Tibial artery (tissue), 4 donors: ENCODE measurements around the gene PTPRH.
A peak's percentile ranks its signal among the peaks of the same experiment; 100 is the strongest.

ENCODE experiments used
- DNase-seq, 2 donors: peaks; one replicate each; pipeline ENCODE4 v3.0.0-alpha.2; 2019
- H3K27ac ChIP-seq, 2 donors: fragments of 200-600 bp; sonication (generic) in 1 of 2; 1 replicate in 1 of 2; 2 replicates in 1 of 2; pipeline ENCODE4 v1.5.1; 2018 to 2019; ENCODE audit warnings: mild to moderate bottlenecking in 1 of 2
- H3K27me3 ChIP-seq, 2 donors: fragments of 200-600 bp; sonication (generic) in 1 of 2; one replicate each; pipeline versions ENCODE4 v1.5.1 to v1.6.0; 2016 to 2019
- H3K36me3 ChIP-seq, 3 donors: fragments of 200-600 bp; sonication (generic) in 2 of 3; one replicate each; pipeline ENCODE4 v1.5.1; 2016 to 2019; ENCODE audit warnings: mild to moderate bottlenecking in 2 of 3
- H3K4me1 ChIP-seq, 4 donors: fragments of 200-600 bp; sonication (generic) in 2 of 4; 1 replicate in 3 of 4; 2 replicates in 1 of 4; pipeline ENCODE4 v1.5.1; 2016 to 2019
- H3K4me3 ChIP-seq, 2 donors: fragments of 200-600 bp; sonication (generic) in 1 of 2; 1 replicate in 1 of 2; 2 replicates in 1 of 2; pipeline ENCODE4 v1.5.1; 2018 to 2019; ENCODE audit warnings: mild to moderate bottlenecking in 2 of 2
- H3K9me3 ChIP-seq, 3 donors: fragments of 200-600 bp; sonication (generic) in 1 of 3; one replicate each; pipeline ENCODE4 v1.5.1; 2016 to 2019
- intact Hi-C: fragments of 100-400 bp; cut with DNase I; formaldehyde crosslinking; loops from one replicate; pipeline ENCODE4 v1.15.0; 2023; ENCODE audit warnings: low total_unique reads
- TF ChIP-seq, protein P1 (sequence below), 2 experiments: fragments of 200-600 bp in 1 of 2; fragments of 450-650 bp in 1 of 2; IDR thresholded peaks; one replicate each; pipeline ENCODE4 v1.5.1; 2017 to 2019; ENCODE audit warnings: antibody characterized with exemption in 2 of 2, mild to moderate bottlenecking in 1 of 2, moderate library complexity in 1 of 2

Gene PTPRH

DNA sequence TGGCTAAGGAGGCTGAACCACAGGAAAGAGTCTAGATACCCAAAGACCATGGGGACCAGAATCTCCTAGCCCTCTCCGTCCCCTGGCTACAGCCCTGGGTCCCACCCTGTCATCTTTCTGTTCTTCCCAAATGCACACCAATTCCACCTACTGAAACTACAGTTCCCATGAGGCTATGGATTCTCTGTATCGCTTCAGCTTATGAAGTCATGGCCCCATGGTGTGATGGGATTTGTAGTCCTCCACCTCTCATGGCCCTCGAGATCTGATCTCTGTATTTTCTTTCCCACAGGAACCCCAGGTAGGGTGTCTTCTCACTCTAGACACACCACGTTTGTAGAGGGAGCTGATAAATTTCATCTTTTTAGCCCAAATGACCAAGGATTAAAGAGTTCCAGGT lies 11.8 kb downstream of the PTPRH start:
- TF ChIP-seq, protein P1, sequence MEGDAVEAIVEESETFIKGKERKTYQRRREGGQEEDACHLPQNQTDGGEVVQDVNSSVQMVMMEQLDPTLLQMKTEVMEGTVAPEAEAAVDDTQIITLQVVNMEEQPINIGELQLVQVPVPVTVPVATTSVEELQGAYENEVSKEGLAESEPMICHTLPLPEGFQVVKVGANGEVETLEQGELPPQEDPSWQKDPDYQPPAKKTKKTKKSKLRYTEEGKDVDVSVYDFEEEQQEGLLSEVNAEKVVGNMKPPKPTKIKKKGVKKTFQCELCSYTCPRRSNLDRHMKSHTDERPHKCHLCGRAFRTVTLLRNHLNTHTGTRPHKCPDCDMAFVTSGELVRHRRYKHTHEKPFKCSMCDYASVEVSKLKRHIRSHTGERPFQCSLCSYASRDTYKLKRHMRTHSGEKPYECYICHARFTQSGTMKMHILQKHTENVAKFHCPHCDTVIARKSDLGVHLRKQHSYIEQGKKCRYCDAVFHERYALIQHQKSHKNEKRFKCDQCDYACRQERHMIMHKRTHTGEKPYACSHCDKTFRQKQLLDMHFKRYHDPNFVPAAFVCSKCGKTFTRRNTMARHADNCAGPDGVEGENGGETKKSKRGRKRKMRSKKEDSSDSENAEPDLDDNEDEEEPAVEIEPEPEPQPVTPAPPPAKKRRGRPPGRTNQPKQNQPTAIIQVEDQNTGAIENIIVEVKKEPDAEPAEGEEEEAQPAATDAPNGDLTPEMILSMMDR (IDR thresholded peaks at IDR 0.05), result no peak
- no peak for DNase-seq
- intact Hi-C loops, result no loop called here

DNA sequence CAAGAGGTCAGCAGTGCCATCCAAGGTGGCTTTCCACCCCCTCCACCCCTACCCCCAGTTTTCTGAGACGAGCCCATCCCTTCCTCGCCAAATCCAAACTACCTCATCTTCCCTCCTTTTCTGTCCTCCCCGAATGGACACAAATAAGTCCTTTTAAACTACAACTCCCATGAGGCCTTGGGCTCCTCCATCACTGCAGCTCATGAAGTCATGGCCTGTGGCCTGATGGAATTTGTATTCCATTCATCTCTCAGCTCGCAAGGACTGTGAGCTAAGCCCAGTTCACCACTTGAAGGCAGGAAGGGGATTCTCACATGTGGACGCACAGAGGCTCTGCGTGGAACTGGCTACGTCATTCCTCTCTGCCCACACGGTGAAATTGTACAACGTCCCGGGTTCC lies 12.5 kb downstream of the PTPRH start:
- TF ChIP-seq, protein P1 (IDR thresholded peaks at IDR 0.05), result no peak
- H3K4me3 ChIP-seq, result no peak overlapping the region
- H3K9me3 ChIP-seq, result no peaks in the 10 kb centered on the region
- no peaks in the 10 kb centered on the region for H3K4me1 ChIP-seq
- intact Hi-C loops, result no loop called here
- H3K27ac ChIP-seq, result no peak overlapping the region
- peaks cover 0 to 42% of the 10 kb centered on the region in 2 donors for H3K27me3 ChIP-seq
- no peak for DNase-seq
- H3K36me3 ChIP-seq, result no peaks in the 10 kb centered on the region

More for the DNA sequence above, 11.8 kb downstream of the PTPRH start:
- Histone ChIP-seq H3K36me3 (no peaks in the 10 kb centered on the region), H3K4me1 (no peaks in the 10 kb centered on the region), H3K27ac (no peak overlapping the region), H3K27me3 (peaks cover 0 to 46% of the 10 kb centered on the region in 2 donors), H3K4me3 (no peak overlapping the region), H3K9me3 (no peaks in the 10 kb centered on the region)

DNA sequence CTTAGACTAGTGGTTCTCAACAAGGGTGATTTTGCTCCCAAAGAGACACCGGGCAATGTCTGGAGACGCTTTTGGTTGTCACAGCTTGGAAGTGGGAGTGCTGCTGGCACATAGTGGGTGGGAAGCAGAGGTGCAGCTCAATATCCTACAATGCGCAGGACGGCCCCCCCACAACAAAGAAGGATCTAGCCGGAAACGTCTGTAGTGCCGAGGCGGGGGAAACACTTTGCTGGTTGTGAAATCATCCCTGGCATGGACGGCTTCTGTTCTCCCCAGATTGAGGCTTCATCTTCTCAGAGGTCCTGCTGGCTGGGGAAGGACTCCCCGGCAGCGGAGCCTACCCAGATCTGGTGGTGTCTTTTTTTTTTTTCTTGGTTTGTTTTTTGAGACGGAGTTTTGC lies 15.8 kb downstream of the PTPRH start:
- TF ChIP-seq, protein P1 (IDR thresholded peaks at IDR 0.05), result no peak
- no peaks in the 10 kb centered on the region for H3K9me3 ChIP-seq
- no peaks in the 10 kb centered on the region for H3K4me1 ChIP-seq
- intact Hi-C loops, result no loop called here
- no peak for DNase-seq
- no peak overlapping the region for H3K27ac ChIP-seq
- H3K4me3 ChIP-seq, result no peak overlapping the region
- H3K36me3 ChIP-seq, result no peaks in the 10 kb centered on the region
- H3K27me3 ChIP-seq, result peaks cover 0 to 17% of the 10 kb centered on the region in 2 donors

DNA sequence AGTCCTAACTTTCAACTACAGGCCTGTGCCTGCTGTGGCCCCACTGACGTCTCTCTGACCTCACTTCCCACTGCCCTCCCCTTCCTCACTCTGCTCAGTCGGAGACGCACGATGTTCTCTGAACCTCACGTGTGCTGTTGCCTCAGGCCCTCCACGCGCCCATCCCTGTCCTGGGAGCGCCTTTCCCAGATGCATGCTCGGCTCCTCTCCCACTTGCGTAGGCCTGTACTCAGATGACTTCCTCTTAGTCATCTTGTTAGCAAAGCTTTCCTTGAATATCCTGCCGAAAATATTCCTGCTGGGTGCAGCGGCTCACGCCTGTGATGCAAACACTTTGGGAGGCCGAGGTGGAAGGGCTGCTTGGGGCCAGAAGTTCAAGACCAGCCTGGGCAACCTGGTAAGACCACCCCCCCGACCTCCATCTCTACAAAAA lies 19.9 kb downstream of the PTPRH start:
- TF ChIP-seq, protein P1 (IDR thresholded peaks at IDR 0.05), result no peak
- Histone ChIP-seq H3K27me3 (peaks cover 0 to 18% of the 10 kb centered on the region in 2 donors), H3K9me3 (no peaks in the 10 kb centered on the region), H3K36me3 (no peaks in the 10 kb centered on the region), H3K4me3 (no peak overlapping the region), H3K4me1 (no peaks in the 10 kb centered on the region), H3K27ac (no peak overlapping the region)
- peak in 1 of 2 donors; percentile 25 for DNase-seq
- intact Hi-C loops, result no loop called here

DNA sequence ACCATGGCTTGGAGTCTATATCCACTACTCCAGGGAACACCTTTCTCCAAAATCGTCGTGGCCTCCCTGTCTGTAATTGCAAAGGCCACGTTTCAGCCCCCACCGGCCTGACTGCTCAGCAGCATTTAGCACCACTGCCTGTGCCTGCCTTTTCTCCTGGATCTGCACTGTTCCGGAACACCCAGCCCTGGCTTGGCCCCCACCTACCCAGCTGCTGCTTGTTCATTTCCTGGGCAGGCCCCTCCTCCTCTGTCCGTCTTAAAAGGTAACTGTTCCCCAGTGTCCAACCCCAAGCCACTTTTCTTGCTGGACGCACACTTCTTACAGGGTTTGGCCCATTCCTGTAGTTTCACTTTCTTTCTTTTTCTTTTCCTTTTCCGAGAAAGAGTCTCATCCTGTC lies 20.7 kb downstream of the PTPRH start:
- intact Hi-C loops, result no loop called here
- TF ChIP-seq, protein P1 (IDR thresholded peaks at IDR 0.05), result no peak
- Histone ChIP-seq H3K4me3 (no peak overlapping the region), H3K9me3 (no peaks in the 10 kb centered on the region), H3K36me3 (no peaks in the 10 kb centered on the region), H3K4me1 (no peaks in the 10 kb centered on the region), H3K27me3 (peaks cover 0 to 20% of the 10 kb centered on the region in 2 donors), H3K27ac (no peak overlapping the region)
- no peak for DNase-seq

DNA sequence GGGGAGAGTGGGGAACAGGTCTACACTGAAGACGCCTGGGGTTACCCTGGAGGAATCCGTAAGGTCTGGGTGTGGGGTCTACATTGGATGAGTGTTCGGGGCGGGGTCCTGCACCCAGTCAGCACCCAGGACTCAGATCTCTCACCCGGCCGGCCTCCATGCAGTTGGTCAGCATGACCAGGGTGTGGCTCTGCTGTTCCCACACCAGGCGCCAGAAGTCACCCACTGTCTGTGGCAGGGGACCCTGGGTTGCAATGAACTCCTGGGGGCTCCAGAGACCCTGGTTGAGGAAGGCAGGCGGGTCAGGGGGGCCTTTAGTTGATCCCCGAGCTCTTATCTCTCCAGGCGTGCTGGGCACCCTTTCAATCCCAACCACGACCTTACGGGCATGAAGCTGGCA lies 23.2 kb downstream of the PTPRH start:
- Histone ChIP-seq H3K4me1 (no peaks in the 10 kb centered on the region), H3K27me3 (peaks cover 0 to 45% of the 10 kb centered on the region in 2 donors), H3K27ac (no peak overlapping the region), H3K9me3 (no peaks in the 10 kb centered on the region), H3K36me3 (no peaks in the 10 kb centered on the region), H3K4me3 (no peak overlapping the region)
- no peak for DNase-seq
- TF ChIP-seq, protein P1 (IDR thresholded peaks at IDR 0.05), result no peak
- intact Hi-C loops, result no loop called here
